DOHH2 (cell line): ENCODE measurements around the gene JAK3.
A peak's percentile ranks its signal among the peaks of the same experiment; 100 is the strongest.

Source experiments
- H3F3A ChIP-seq: fragments of 200-600 bp; sonication (generic), shearing (Covaris generic); 2 replicates; pipeline ENCODE4 v1.6.0; 2016; ENCODE audit warnings: antibody characterized with exemption, mild to moderate bottlenecking; ENCODE audit not compliant: control insufficient read depth, insufficient read depth
- H3K27ac ChIP-seq: fragments of 200-600 bp; sonication (generic); 2 replicates; pipeline ENCODE4 v1.5.1; 2014; ENCODE audit warnings: low read depth, mild to moderate bottlenecking, low read length, moderate library complexity
- H3K27me3 ChIP-seq: fragments of 200-600 bp; sonication (generic); 2 replicates; pipeline ENCODE4 v1.6.1; 2014; ENCODE audit warnings: mild to moderate bottlenecking, low read length, mixed read lengths; ENCODE audit not compliant: control insufficient read depth
- H3K36me3 ChIP-seq: fragments of 200-600 bp; sonication (generic); 2 replicates; pipeline ENCODE4 v1.6.1; 2014; ENCODE audit warnings: mild to moderate bottlenecking, low read length, moderate library complexity, mixed read lengths; ENCODE audit not compliant: control insufficient read depth
- H3K4me1 ChIP-seq: fragments of 200-600 bp; sonication (generic); 2 replicates; pipeline ENCODE4 v1.6.1; 2014; ENCODE audit warnings: mild to moderate bottlenecking, low read length, mixed read lengths; ENCODE audit not compliant: control insufficient read depth
- H3K4me2 ChIP-seq: fragments of 200-600 bp; sonication (generic); 2 replicates; pipeline ENCODE4 v1.6.0; 2014; ENCODE audit warnings: mild to moderate bottlenecking, low read length, moderate library complexity
- H3K4me3 ChIP-seq: fragments of 200-600 bp; sonication (generic); 2 replicates; pipeline ENCODE4 v1.5.1; 2014; ENCODE audit warnings: mild to moderate bottlenecking, low read length, mixed read lengths
- H3K79me2 ChIP-seq: fragments of 200-600 bp; sonication (generic); 2 replicates; pipeline ENCODE4 v1.6.1; 2014; ENCODE audit warnings: mild to moderate bottlenecking, low read length, mixed read lengths; ENCODE audit not compliant: control insufficient read depth
- H3K9me2 ChIP-seq: fragments of 200-600 bp; sonication (generic); replicated peaks from 2 replicates; pipeline ENCODE4 v1.6.1; 2014; ENCODE audit warnings: mild to moderate bottlenecking, low read length, mixed read lengths; ENCODE audit not compliant: control insufficient read depth
- H3K9me3 ChIP-seq: fragments of 200-600 bp; sonication (generic); 2 replicates; pipeline ENCODE4 v1.6.1; 2014; ENCODE audit warnings: antibody characterized with exemption, low read length, mixed read lengths; ENCODE audit not compliant: control insufficient read depth, insufficient read depth
- H4K20me1 ChIP-seq: fragments of 200-600 bp; sonication (generic); 2 replicates; pipeline ENCODE4 v1.6.0; 2014; ENCODE audit warnings: low read depth, mild to moderate bottlenecking, antibody characterized with exemption, low read length, moderate library complexity; ENCODE audit not compliant: control insufficient read depth, insufficient read depth
- CTCF ChIP-seq: fragments of 200-600 bp; sonication (generic); IDR thresholded peaks from one replicate; pipeline ENCODE4 v1.5.1; 2014; ENCODE audit warnings: antibody characterized with exemption, mild to moderate bottlenecking, low read depth, low read length; ENCODE audit not compliant: poor library complexity, severe bottlenecking
- EZH2phosphoT487 ChIP-seq: fragments of 200-600 bp; sonication (generic); IDR thresholded peaks from 2 replicates; pipeline ENCODE4 v1.6.1; 2017; ENCODE audit warnings: borderline replicate concordance, mild to moderate bottlenecking, antibody characterized with exemption, low read length, moderate library complexity, mixed read lengths

JAK3 gene

GRCh38 chr19:17775991-17776803 lies 71.6 kb downstream of the JAK3 start:
- peak overlapping the region; percentile 74 for H3K27ac ChIP-seq
- TF ChIP-seq CTCF (no peak), EZH2phosphoT487 (no peak)
- peaks cover 72% of the 10 kb centered on the region for H3K36me3 ChIP-seq

DNA sequence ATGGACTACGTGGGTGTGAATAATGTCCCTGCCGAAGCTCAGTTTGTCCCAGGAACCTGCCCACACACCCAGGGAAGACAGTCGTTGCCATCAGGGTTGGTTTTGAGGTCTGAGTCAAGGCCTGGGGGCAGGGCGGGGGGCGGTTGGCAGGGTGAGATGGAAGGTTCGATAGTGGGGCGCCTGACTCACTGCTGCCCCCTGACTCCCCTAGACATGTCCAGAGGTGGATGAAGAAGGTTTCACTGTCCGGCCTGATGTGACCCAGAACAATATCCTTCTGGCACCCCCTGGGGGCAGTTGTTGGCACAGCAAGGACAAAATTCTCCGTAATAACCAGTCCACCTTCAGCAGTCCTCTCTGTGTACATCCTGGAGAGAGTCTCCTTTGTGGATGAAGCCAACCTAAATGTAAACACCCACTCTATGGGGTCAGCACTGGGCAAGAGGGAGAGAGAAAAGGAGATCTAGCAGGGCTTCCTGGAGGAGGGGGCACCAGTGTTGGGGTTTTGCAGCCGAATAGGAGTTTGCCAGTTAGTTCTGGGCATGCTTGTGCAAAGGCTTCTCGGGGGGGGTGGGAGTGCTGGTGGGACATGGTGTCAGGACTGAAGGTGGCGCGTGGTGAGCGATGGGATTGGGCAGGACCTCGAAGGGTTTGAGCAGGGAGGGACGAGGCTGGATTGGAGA lies 72.4 kb downstream of the JAK3 start:
- peak overlapping the region; percentile 74 for H3K27ac ChIP-seq

More at GRCh38 chr19:17775991-17776803, 71.6 kb downstream of the JAK3 start:
- Histone ChIP-seq H3K9me2 (no peaks in the 10 kb centered on the region), H3F3A (peaks cover 6% of the 10 kb centered on the region), H3K4me3 (peak overlapping the region; percentile 18), H3K79me2 (no peaks in the 10 kb centered on the region), H4K20me1 (no peaks in the 10 kb centered on the region), H3K4me1 (peaks cover 46% of the 10 kb centered on the region), H3K27me3 (no peaks in the 10 kb centered on the region), H3K4me2 (peak overlapping the region; percentile 52), H3K9me3 (no peaks in the 10 kb centered on the region)

More for the DNA sequence above, 72.4 kb downstream of the JAK3 start:
- Histone ChIP-seq H3K4me1 (peaks cover 46% of the 10 kb centered on the region), H4K20me1 (no peaks in the 10 kb centered on the region), H3K27me3 (no peaks in the 10 kb centered on the region), H3K36me3 (peaks cover 71% of the 10 kb centered on the region), H3K4me2 (peak overlapping the region; percentile 52), H3F3A (peaks cover 6% of the 10 kb centered on the region), H3K4me3 (peak overlapping the region; percentile 18; the same call in 1 of the 2 replicates), H3K9me3 (no peaks in the 10 kb centered on the region), H3K79me2 (no peaks in the 10 kb centered on the region), H3K9me2 (no peaks in the 10 kb centered on the region)
- no peak for TF ChIP-seq EZH2phosphoT487
- TF ChIP-seq CTCF: peak; percentile 91
